HUES64 (cell line): ENCODE data around the gene IGSF21.

Experiments
- H3K27ac ChIP-seq: 2 replicates; pipeline ENCODE4 v1.7.0; 2013; ENCODE audit warnings: low read depth, low read length, inconsistent platforms
- H3K27me3 ChIP-seq: 2 replicates; pipeline ENCODE4 v1.6.1; 2013; ENCODE audit warnings: mild to moderate bottlenecking, low read length; ENCODE audit not compliant: insufficient read depth
- H3K36me3 ChIP-seq: 2 replicates; pipeline ENCODE4 v1.6.1; 2013; ENCODE audit warnings: mild to moderate bottlenecking, low read length; ENCODE audit not compliant: insufficient read depth
- H3K4me1 ChIP-seq: 2 replicates; pipeline ENCODE4 v1.6.1; 2013; ENCODE audit warnings: mild to moderate bottlenecking, low read length, moderate library complexity; ENCODE audit not compliant: insufficient read depth
- H3K4me3 ChIP-seq: 2 replicates; pipeline ENCODE4 v1.5.1; 2013; ENCODE audit warnings: mild to moderate bottlenecking, low read length, moderate library complexity
- H3K9ac ChIP-seq: 2 replicates; pipeline ENCODE4 v1.6.1; 2013; ENCODE audit warnings: mild to moderate bottlenecking, low read depth, low read length
- H3K9me3 ChIP-seq: 2 replicates; pipeline ENCODE4 v1.6.1; 2013; ENCODE audit warnings: low read depth, low read length; ENCODE audit not compliant: insufficient read depth
- WGBS: fragments of 150-250, 120-280 bp; methylation state at CpG from one replicate; pipeline ENCODE4 v1.1.7; 2013; ENCODE audit warnings: missing lambda C conversion rate; 5-methylcytosine and 5-hydroxymethylcytosine counted together

Gene IGSF21

GRCh38 chr1:18120638-18121037 lies 13.0 kb downstream of the IGSF21 start:
- no peak overlapping the region for H3K9ac ChIP-seq
- no peaks in the 10 kb centered on the region for H3K9me3 ChIP-seq
- H3K36me3 ChIP-seq = no peaks in the 10 kb centered on the region
- no peak overlapping the region for H3K27ac ChIP-seq
- H3K4me3 ChIP-seq = no peak overlapping the region
- no peaks in the 10 kb centered on the region for H3K4me1 ChIP-seq
- no peaks in the 10 kb centered on the region for H3K27me3 ChIP-seq
- 87% methylated on average over 8 of the region's 8 CpGs for WGBS

GRCh38 chr1:18121072-18121820 lies 13.6 kb downstream of the IGSF21 start:
- Histone ChIP-seq H3K9me3 (no peaks in the 10 kb centered on the region), H3K27ac (no peak overlapping the region), H3K36me3 (no peaks in the 10 kb centered on the region), H3K4me1 (no peaks in the 10 kb centered on the region), H3K27me3 (no peaks in the 10 kb centered on the region), H3K9ac (no peak overlapping the region), H3K4me3 (no peak overlapping the region)
- 92% methylated on average over 11 of the region's 11 CpGs for WGBS

DNA sequence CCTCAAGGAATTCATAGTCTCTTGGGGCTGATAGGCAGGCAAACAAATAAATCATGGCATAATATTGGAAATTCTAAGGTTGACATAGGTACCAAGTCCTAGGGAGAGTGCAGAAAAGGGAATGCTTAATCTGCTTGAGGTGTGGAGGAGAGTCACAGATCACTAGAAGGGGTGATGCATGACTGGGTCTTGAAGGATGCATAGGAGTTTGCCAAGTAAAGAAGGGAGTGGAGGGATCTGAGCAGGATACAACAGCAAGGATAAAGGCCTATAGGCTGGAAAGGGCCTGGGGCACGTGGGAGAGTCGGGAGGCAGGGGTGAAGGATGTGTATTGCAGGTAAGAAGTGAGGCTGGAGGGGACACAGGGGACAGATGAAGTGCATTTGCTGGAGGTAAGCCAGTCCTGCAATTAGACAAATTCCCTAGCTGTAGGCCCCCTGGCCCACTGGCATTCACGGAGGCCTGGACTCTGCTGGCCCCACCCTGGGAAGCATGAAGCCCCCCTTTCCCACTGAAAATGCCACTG lies 15.9 kb downstream of the IGSF21 start:
- Histone ChIP-seq H3K4me1 (no peaks in the 10 kb centered on the region), H3K9me3 (no peaks in the 10 kb centered on the region), H3K27ac (no peak overlapping the region), H3K36me3 (no peaks in the 10 kb centered on the region), H3K27me3 (no peaks in the 10 kb centered on the region), H3K4me3 (no peak overlapping the region), H3K9ac (no peak overlapping the region)
- WGBS = 72% methylated on average over 3 of the region's 3 CpGs

GRCh38 chr1:18124977-18125376 lies 17.4 kb downstream of the IGSF21 start:
- Histone ChIP-seq H3K27me3 (no peaks in the 10 kb centered on the region), H3K36me3 (no peaks in the 10 kb centered on the region), H3K9ac (no peak overlapping the region), H3K9me3 (no peaks in the 10 kb centered on the region), H3K4me3 (no peak overlapping the region), H3K4me1 (no peaks in the 10 kb centered on the region), H3K27ac (no peak overlapping the region)
- WGBS = 95% methylated on average over 4 of the region's 4 CpGs

GRCh38 chr1:18126616-18127015 lies 19.0 kb downstream of the IGSF21 start:
- Histone ChIP-seq H3K36me3 (no peaks in the 10 kb centered on the region), H3K9ac (no peak overlapping the region), H3K9me3 (no peaks in the 10 kb centered on the region), H3K27ac (no peak overlapping the region), H3K27me3 (no peaks in the 10 kb centered on the region), H3K4me1 (no peaks in the 10 kb centered on the region), H3K4me3 (no peak overlapping the region)
- WGBS = 94% methylated on average over 4 of the region's 5 CpGs

DNA sequence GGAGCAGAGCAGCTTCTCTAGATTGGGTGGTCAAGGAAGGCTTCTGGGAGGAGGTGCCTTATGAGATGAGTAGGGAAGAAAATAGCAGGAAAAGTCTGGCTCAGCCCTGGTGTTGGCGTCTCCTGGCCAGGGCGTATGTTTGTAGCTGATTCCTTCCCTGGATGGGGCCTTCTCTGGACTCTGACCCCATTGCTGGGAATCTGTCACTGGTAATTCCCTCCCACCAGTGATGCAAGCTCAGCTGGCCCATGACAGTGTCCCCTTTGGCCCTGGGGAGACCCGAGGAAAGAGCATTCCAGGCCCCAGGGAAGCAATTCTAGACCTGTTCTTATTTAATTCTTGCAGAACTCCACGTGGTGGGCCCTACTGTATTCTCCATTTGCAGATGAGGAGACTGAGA lies 20.7 kb downstream of the IGSF21 start:
- Histone ChIP-seq H3K36me3 (no peaks in the 10 kb centered on the region), H3K4me3 (no peak overlapping the region), H3K9ac (no peak overlapping the region), H3K4me1 (no peaks in the 10 kb centered on the region), H3K27me3 (no peaks in the 10 kb centered on the region), H3K9me3 (no peaks in the 10 kb centered on the region), H3K27ac (no peak overlapping the region)
- WGBS = 57% methylated on average over 4 of the region's 4 CpGs

DNA sequence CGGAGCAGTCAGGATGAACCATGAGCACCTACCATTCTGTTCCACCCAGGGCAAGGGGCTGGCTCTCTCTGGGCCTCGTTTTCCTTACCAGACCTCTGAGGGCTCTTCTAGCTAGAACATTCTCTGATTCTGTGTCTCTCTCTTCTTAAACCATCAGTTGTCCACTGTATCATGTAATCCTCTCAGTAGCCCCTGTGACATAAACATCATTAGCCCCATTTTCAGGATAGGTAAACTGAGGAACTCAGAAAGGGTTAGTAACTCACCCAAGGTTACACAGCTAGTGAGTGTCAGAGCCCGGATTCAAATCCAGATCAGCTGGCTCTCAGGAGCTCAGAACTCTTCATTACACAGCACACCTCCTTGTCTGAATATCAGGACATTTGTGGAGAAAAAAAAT lies 22.8 kb downstream of the IGSF21 start:
- Histone ChIP-seq H3K36me3 (no peaks in the 10 kb centered on the region), H3K4me3 (no peak overlapping the region), H3K9me3 (no peaks in the 10 kb centered on the region), H3K27ac (no peak overlapping the region), H3K4me1 (no peaks in the 10 kb centered on the region), H3K27me3 (no peaks in the 10 kb centered on the region), H3K9ac (no peak overlapping the region)
- 95% methylated on average over 3 of the region's 3 CpGs for WGBS

- Histone ChIP-seq H3K9ac (no peak overlapping the region), H3K36me3 (no peaks in the 10 kb centered on the region), H3K4me1 (no peaks in the 10 kb centered on the region), H3K27ac (no peak overlapping the region), H3K9me3 (no peaks in the 10 kb centered on the region), H3K4me3 (no peak overlapping the region), H3K27me3 (no peaks in the 10 kb centered on the region)
- WGBS = 83% methylated on average over 2 of the region's 2 CpGs
These were observed 24.6 kb downstream of the IGSF21 start for GRCh38 chr1:18132022-18132710.

GRCh38 chr1:18132711-18133541 lies 25.3 kb downstream of the IGSF21 start:
- Histone ChIP-seq H3K4me1 (no peaks in the 10 kb centered on the region), H3K36me3 (no peaks in the 10 kb centered on the region), H3K4me3 (no peak overlapping the region), H3K27ac (no peak overlapping the region), H3K27me3 (no peaks in the 10 kb centered on the region), H3K9ac (no peak overlapping the region), H3K9me3 (no peaks in the 10 kb centered on the region)
- WGBS = 79% methylated on average over 14 of the region's 16 CpGs

- Histone ChIP-seq H3K4me1 (no peaks in the 10 kb centered on the region), H3K9ac (no peak overlapping the region), H3K9me3 (no peaks in the 10 kb centered on the region), H3K27me3 (no peaks in the 10 kb centered on the region), H3K4me3 (no peak overlapping the region), H3K36me3 (no peaks in the 10 kb centered on the region), H3K27ac (no peak overlapping the region)
- 82% methylated on average over 6 of the region's 6 CpGs for WGBS
These were observed 26.9 kb downstream of the IGSF21 start for GRCh38 chr1:18134324-18135046.
